Uterus (tissue), 4 donors: Measurements from ENCODE around the gene CLEC2B. TPM values are rescaled to one million over a fixed set of nuclear protein-coding genes. Genes with fewer than 3 reads are reported as not detected.

ENCODE experiments used
- DNase-seq, 2 donors: peaks; one replicate each; pipeline ENCODE4 v3.0.0-alpha.2; 2019 to 2020
- H3K27ac ChIP-seq, 2 donors: fragments of 200-600 bp; sonication (generic); 1 replicate in 1 of 2; 2 replicates in 1 of 2; pipeline ENCODE4 v1.5.1; 2016 to 2018
- H3K27me3 ChIP-seq, 2 donors: fragments of 200-600 bp; sonication (generic); one replicate each; pipeline ENCODE4 v1.5.1; 2018 to 2019; ENCODE audit warnings: control low read depth in 1 of 2
- H3K36me3 ChIP-seq, 2 donors: fragments of 200-600 bp; sonication (generic); one replicate each; pipeline ENCODE4 v1.5.1; 2019; ENCODE audit warnings: control low read depth in 1 of 2
- H3K4me1 ChIP-seq, 2 donors: fragments of 200-600 bp; sonication (generic); one replicate each; pipeline ENCODE4 v1.5.1; 2018 to 2019; ENCODE audit warnings: control low read depth in 1 of 2
- H3K4me3 ChIP-seq, 2 donors: fragments of 200-600 bp; sonication (generic); 1 replicate in 1 of 2; 2 replicates in 1 of 2; pipeline ENCODE4 v1.5.1; 2018 to 2019; ENCODE audit warnings: mild to moderate bottlenecking in 1 of 2
- H3K9me3 ChIP-seq, 2 donors: fragments of 200-600 bp; sonication (generic); one replicate each; pipeline ENCODE4 v1.5.1; 2019; ENCODE audit warnings: control low read depth in 1 of 2
- CTCF ChIP-seq, 4 experiments: fragments of 200-600 bp in 2 of 4; fragments of 450-650 bp in 2 of 4; sonication (generic) in 2 of 4; IDR thresholded peaks; one replicate each; pipeline ENCODE4 v1.5.1; 2016 to 2019; ENCODE audit warnings: antibody characterized with exemption in 4 of 4, mild to moderate bottlenecking in 2 of 4, moderate library complexity in 1 of 4
- POLR2A ChIP-seq, 2 donors: fragments of 450-650 bp; IDR thresholded peaks; one replicate each; pipeline ENCODE4 v1.6.1; 2016; ENCODE audit warnings: antibody characterized with exemption in 2 of 2, mild to moderate bottlenecking in 1 of 2, moderate library complexity in 1 of 2
- intact Hi-C: fragments of 100-400 bp; cut with DNase I; formaldehyde crosslinking; loops from one replicate; pipeline ENCODE4 v1.15.1; 2023; ENCODE audit warnings: low total_unique reads
- total RNA-seq, 4 donors: library from RNA; depleted of rRNA in 3 of 4; stranded (reverse); fragments of >200 nt in 3 of 4; gene quantifications; one replicate each; pipeline versions ENCODE4 v1.1.0 to v1.2.4, GENCODE V29; 2014 to 2023
- donor health status: DM: yes; HTN: yes; CAD: no.

Gene CLEC2B
- total RNA-seq, 4 donors from 2014 or later = 9.7 to 28.4 (median 22.6) TPM

- H3K9me3 ChIP-seq = no peaks in the 10 kb centered on the region
- no peaks in the 10 kb centered on the region for H3K4me1 ChIP-seq
- H3K36me3 ChIP-seq = no peaks in the 10 kb centered on the region
- no peak for DNase-seq
- H3K4me3 ChIP-seq = no peak overlapping the region
- no peaks in the 10 kb centered on the region for H3K27me3 ChIP-seq
- intact Hi-C loops = no loop called here
- TF ChIP-seq CTCF (IDR thresholded peaks at IDR 0.05) (no peak), POLR2A (IDR thresholded peaks at IDR 0.05) (no peak)
- no peak overlapping the region for H3K27ac ChIP-seq
Observed at GRCh38 chr12:9858135-9858534, 11.0 kb downstream of the CLEC2B start.

- TF ChIP-seq CTCF (IDR thresholded peaks at IDR 0.05) = no peak
- TF ChIP-seq POLR2A (IDR thresholded peaks at IDR 0.05) = no peak
- intact Hi-C loops = no loop called here
- no peaks in the 10 kb centered on the region for H3K4me1 ChIP-seq
- H3K36me3 ChIP-seq = no peaks in the 10 kb centered on the region
- H3K27ac ChIP-seq = no peak overlapping the region
- no peak for DNase-seq
- H3K4me3 ChIP-seq = no peak overlapping the region
- H3K9me3 ChIP-seq = no peaks in the 10 kb centered on the region
- no peaks in the 10 kb centered on the region for H3K27me3 ChIP-seq
Observed at GRCh38 chr12:9856894-9857293, 12.3 kb downstream of the CLEC2B start.

DNA sequence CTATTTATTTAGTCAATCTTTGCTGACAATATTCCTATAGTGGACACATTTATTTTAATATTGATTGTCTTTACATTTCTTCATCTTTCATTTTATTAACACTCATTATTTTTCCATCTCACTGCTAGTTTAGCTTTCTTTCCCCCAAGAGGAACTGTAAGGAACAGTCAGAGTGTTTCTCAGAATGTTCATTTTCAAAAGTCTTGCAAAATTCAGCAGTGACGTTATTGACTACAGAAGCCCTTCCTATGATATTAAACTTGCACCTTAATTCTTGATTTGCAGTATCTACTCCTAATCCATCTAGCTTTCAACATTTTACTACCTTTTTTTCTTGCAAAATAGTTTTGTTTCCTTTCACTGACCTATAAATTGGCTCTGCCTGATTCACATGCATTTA, 13.0 kb downstream of the CLEC2B start:
- DNase-seq = no peak
- Histone ChIP-seq H3K27ac (no peak overlapping the region), H3K27me3 (no peaks in the 10 kb centered on the region), H3K4me3 (no peak overlapping the region), H3K9me3 (no peaks in the 10 kb centered on the region), H3K36me3 (no peaks in the 10 kb centered on the region), H3K4me1 (no peaks in the 10 kb centered on the region)
- intact Hi-C loops = no loop called here
- no peak for TF ChIP-seq POLR2A (IDR thresholded peaks at IDR 0.05)
- no peak for TF ChIP-seq CTCF (IDR thresholded peaks at IDR 0.05)

DNA sequence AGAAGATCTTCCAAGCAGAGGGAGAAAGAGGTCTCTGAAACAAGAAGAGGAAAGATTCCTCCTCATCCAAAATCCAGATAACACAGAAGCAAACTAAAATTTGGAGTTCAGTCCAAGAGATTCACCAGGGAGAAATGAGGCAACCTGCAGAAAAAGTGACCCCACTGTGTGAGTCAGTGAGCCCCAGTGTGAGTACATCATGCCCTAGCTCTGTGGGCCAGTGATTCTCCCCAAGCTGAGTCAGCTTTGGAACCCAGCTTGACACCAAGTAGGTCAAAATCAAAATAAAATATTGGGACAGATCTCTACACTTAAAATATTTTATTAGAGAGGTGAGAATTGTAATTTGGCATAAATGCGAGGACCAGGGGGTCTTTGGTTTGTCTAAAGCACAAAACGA, 17.2 kb downstream of the CLEC2B start:
- Histone ChIP-seq H3K4me1 (no peaks in the 10 kb centered on the region), H3K27ac (no peak overlapping the region), H3K9me3 (no peaks in the 10 kb centered on the region), H3K4me3 (no peak overlapping the region), H3K36me3 (no peaks in the 10 kb centered on the region), H3K27me3 (no peaks in the 10 kb centered on the region)
- no peak for DNase-seq
- no peak for TF ChIP-seq POLR2A (IDR thresholded peaks at IDR 0.05)
- no peak for TF ChIP-seq CTCF (IDR thresholded peaks at IDR 0.05)
- intact Hi-C loops = no loop called here

DNA sequence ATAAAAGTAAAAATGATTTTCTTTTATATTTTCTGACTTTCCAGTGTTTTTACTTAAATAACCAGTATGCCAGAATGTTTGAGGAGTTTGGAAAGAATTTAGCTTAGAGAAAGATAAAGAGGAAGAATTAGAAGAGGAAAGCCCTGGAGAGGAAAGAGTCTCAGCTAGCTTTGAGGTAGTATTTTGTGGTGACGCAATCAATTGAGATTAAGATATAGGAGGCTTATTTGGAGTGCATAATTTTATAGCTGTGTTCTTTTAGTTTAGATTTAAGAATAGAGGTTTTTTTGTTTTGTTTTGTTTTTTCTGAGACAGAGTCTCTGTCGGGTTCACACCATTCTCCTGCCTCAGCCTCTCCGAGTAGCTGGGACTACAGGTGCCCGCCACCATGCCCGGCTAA, 18.1 kb downstream of the CLEC2B start:
- Histone ChIP-seq H3K27me3 (no peaks in the 10 kb centered on the region), H3K4me1 (no peaks in the 10 kb centered on the region), H3K36me3 (no peaks in the 10 kb centered on the region), H3K9me3 (no peaks in the 10 kb centered on the region), H3K4me3 (no peak overlapping the region), H3K27ac (no peak overlapping the region)
- intact Hi-C loops = no loop called here
- no peak for DNase-seq
- no peak for TF ChIP-seq CTCF (IDR thresholded peaks at IDR 0.05)
- no peak for TF ChIP-seq POLR2A (IDR thresholded peaks at IDR 0.05)
